ENCODE results near the gene IGFL4. TPM values are rescaled to one million over a fixed set of nuclear protein-coding genes. Genes with fewer than 3 reads are reported as not detected.

IGFL4 gene
- total and polyA plus RNA-seq, 10 of the 15 experiments (the other 5 are each of a cell fraction or from before 2014, with no cell fraction given): not detected

GRCh38 chr19:45994998-45995714, 45.6 kb downstream of the IGFL4 start, which contains the start of gene CCDC61 (continued):
- TF ChIP-seq WRNIP1 (IDR thresholded peaks at IDR 0.05; ENCODE audit: borderline replicate concordance, low read depth, low read length) (no peak), NFYB (IDR thresholded peaks at IDR 0.05; ENCODE audit: insufficient read depth, low read depth, low read length) (peak; percentile 89), HDAC6 (IDR thresholded peaks at IDR 0.05; ENCODE audit: unreplicated experiment) (no peak), NR2C2 (IDR thresholded peaks at IDR 0.05; ENCODE audit: borderline replicate concordance, control insufficient read depth, insufficient read length, low read depth) (no peak), NRF1 (conservative IDR thresholded peaks at IDR 0.05; ENCODE audit: low read depth, low read length) (peak; percentile 82), MTA3 (IDR thresholded peaks at IDR 0.05; ENCODE audit: borderline replicate concordance, low read length) (no peak), BCL3 (IDR thresholded peaks at IDR 0.05; ENCODE audit: borderline replicate concordance, insufficient read depth, low read depth, low read length, poor library complexity, severe bottlenecking) (no peak), RB1 (IDR thresholded peaks at IDR 0.05; ENCODE audit: borderline replicate concordance) (no peak), JUND (IDR thresholded peaks at IDR 0.05; ENCODE audit: low read depth, low read length) (no peak), MEF2A (IDR thresholded peaks at IDR 0.05; ENCODE audit: insufficient read depth, low read depth, low read length) (no peak), SREBF2 (IDR thresholded peaks at IDR 0.05; ENCODE audit: low read length) (no peak), RELA (IDR thresholded peaks at IDR 0.05; ENCODE audit: borderline replicate concordance, partially characterized antibody) (peak; percentile 50), TCF3 (IDR thresholded peaks at IDR 0.05; ENCODE audit: borderline replicate concordance, insufficient read depth, low read depth, low read length) (no peak), SUPT20H (IDR thresholded peaks at IDR 0.05; ENCODE audit: borderline replicate concordance, control insufficient read depth, low read depth, low read length) (no peak), DPF2 (IDR thresholded peaks at IDR 0.05) (peak; percentile 99), CBX5 (IDR thresholded peaks at IDR 0.05; ENCODE audit: low read depth) (no peak), YBX1 (IDR thresholded peaks at IDR 0.05) (no peak), GATAD2B (conservative IDR thresholded peaks at IDR 0.05; ENCODE audit: low read depth) (peak; percentile 47; the same call in 1 of the 2 replicates), RUNX3 (IDR thresholded peaks at IDR 0.05; ENCODE audit: low read length) (peak; percentile 25), BHLHE40 (IDR thresholded peaks at IDR 0.05; ENCODE audit: borderline replicate concordance in 1 of 2, low read depth in 2 of 2, low read length in 1 of 2) (no peak), EP300 (IDR thresholded peaks at IDR 0.05; ENCODE audit: borderline replicate concordance in 1 of 2, control insufficient read depth in 1 of 2, low read depth in 2 of 2, low read length in 2 of 2) (no peak), BACH1 (IDR thresholded peaks at IDR 0.05; ENCODE audit: borderline replicate concordance) (0 out of 2 replicates have a peak, but pooled peaks have one; percentile 22)
- TF ChIP-seq, protein P1, sequence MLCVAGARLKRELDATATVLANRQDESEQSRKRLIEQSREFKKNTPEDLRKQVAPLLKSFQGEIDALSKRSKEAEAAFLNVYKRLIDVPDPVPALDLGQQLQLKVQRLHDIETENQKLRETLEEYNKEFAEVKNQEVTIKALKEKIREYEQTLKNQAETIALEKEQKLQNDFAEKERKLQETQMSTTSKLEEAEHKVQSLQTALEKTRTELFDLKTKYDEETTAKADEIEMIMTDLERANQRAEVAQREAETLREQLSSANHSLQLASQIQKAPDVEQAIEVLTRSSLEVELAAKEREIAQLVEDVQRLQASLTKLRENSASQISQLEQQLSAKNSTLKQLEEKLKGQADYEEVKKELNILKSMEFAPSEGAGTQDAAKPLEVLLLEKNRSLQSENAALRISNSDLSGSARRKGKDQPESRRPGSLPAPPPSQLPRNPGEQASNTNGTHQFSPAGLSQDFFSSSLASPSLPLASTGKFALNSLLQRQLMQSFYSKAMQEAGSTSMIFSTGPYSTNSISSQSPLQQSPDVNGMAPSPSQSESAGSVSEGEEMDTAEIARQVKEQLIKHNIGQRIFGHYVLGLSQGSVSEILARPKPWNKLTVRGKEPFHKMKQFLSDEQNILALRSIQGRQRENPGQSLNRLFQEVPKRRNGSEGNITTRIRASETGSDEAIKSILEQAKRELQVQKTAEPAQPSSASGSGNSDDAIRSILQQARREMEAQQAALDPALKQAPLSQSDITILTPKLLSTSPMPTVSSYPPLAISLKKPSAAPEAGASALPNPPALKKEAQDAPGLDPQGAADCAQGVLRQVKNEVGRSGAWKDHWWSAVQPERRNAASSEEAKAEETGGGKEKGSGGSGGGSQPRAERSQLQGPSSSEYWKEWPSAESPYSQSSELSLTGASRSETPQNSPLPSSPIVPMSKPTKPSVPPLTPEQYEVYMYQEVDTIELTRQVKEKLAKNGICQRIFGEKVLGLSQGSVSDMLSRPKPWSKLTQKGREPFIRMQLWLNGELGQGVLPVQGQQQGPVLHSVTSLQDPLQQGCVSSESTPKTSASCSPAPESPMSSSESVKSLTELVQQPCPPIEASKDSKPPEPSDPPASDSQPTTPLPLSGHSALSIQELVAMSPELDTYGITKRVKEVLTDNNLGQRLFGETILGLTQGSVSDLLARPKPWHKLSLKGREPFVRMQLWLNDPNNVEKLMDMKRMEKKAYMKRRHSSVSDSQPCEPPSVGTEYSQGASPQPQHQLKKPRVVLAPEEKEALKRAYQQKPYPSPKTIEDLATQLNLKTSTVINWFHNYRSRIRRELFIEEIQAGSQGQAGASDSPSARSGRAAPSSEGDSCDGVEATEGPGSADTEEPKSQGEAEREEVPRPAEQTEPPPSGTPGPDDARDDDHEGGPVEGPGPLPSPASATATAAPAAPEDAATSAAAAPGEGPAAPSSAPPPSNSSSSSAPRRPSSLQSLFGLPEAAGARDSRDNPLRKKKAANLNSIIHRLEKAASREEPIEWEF (IDR thresholded peaks at IDR 0.05; ENCODE audit: insufficient replicate concordance, low read depth, low read length): no peak

All from GM12878 (cell line).